Esophagus muscularis mucosa (tissue), 4 donors: ENCODE results near the gene CDH2. TPM values are rescaled to one million over a fixed set of nuclear protein-coding genes. Genes with fewer than 3 reads are reported as not detected.

Experiments used
- DNase-seq: peaks from one replicate; pipeline ENCODE4 v3.0.0-alpha.2; 2017; ENCODE audit errors: extremely low spot score
- H3K27ac ChIP-seq, 4 donors: fragments of 200-600 bp; sonication (generic); replicated peaks in 1 of 4; 1 replicate in 3 of 4; 2 replicates in 1 of 4; pipeline ENCODE4 v1.5.1; 2016 to 2019; ENCODE audit warnings: mild to moderate bottlenecking in 1 of 4
- H3K27me3 ChIP-seq, 4 donors: fragments of 200-600 bp; sonication (generic); one replicate each; pipeline versions ENCODE4 v1.5.1 to v1.6.0; 2016 to 2019
- H3K36me3 ChIP-seq, 4 donors: fragments of 200-600 bp; sonication (generic); one replicate each; pipeline ENCODE4 v1.5.1; 2016 to 2019
- H3K4me1 ChIP-seq, 4 donors: fragments of 200-600 bp; sonication (generic); one replicate each; pipeline ENCODE4 v1.5.1; 2016 to 2019
- H3K4me3 ChIP-seq, 4 donors: fragments of 200-600 bp; sonication (generic); 1 replicate in 2 of 4; 2 replicates in 2 of 4; pipeline ENCODE4 v1.5.1; 2016 to 2019; ENCODE audit warnings: mild to moderate bottlenecking in 4 of 4, moderate library complexity in 1 of 4
- H3K9me3 ChIP-seq, 4 donors: fragments of 200-600 bp; sonication (generic); 1 replicate in 3 of 4; 2 replicates in 1 of 4; pipeline ENCODE4 v1.5.1; 2016 to 2019
- EP300 ChIP-seq: sonication (generic); formaldehyde crosslinking; IDR thresholded peaks from one replicate; pipeline ENCODE4 v1.6.1; 2017; ENCODE audit warnings: antibody characterized with exemption
- POLR2A ChIP-seq: fragments of 450-650 bp; IDR thresholded peaks from one replicate; pipeline ENCODE4 v1.6.1; 2017; ENCODE audit warnings: antibody characterized with exemption, moderate library complexity, mild to moderate bottlenecking, low read depth
- POLR2AphosphoS5 ChIP-seq, 2 donors: sonication (generic); formaldehyde crosslinking; IDR thresholded peaks; one replicate each; pipeline ENCODE4 v1.6.1; 2017; ENCODE audit warnings: antibody characterized with exemption in 2 of 2
- WGBS: methylation state at CpG from one replicate; pipeline ENCODE4 v1.1.5; 2018; 5-methylcytosine and 5-hydroxymethylcytosine counted together
- intact Hi-C: fragments of 100-400 bp; cut with DNase I; formaldehyde crosslinking; loops from one replicate; pipeline ENCODE4 v1.15.1; 2023
- total RNA-seq, 4 donors: library from RNA; depleted of rRNA; stranded (reverse); fragments of >200 nt; gene quantifications; one replicate each; pipeline versions ENCODE4 v1.1.0 to v1.2.1, GENCODE V29; 2016
- TF ChIP-seq, protein P1 (sequence below), 3 experiments: fragments of 200-600 bp in 2 of 3; fragments of 450-650 bp in 1 of 3; sonication (generic) in 2 of 3; IDR thresholded peaks; one replicate each; pipeline ENCODE4 v1.5.1; 2017 to 2019; ENCODE audit warnings: antibody characterized with exemption in 3 of 3, mild to moderate bottlenecking in 2 of 3, moderate library complexity in 1 of 3

Gene CDH2
- total RNA-seq, 4 donors from 2014 or later, result 10.9 to 17.4 (median 13.6) TPM

DNA sequence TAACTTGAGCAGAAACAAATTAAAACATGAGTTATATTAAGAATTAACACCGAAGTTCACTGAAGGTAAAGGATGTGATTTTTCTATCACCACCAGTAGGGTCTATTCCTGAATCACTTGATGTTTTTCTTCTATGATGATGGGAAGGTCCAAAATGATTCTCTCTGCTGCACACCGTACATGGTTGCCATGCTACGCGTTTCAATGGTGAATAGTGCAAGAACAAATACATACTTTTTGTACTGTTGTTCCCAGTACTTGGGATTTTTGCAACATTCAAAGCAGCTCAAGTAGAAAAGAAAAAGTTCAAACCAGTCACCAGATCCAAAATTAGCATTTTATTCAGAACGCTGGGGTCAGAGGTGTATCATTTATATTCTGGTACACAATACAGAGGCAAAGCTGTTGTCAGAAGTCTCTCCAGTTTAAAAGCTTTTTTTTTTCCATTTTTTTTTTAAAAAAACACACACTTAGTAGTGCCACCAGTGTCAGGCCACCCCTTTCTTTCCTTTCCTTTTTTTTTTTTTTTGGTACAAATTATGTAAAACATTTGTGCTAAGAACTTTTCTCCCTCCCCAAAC, 226.2 kb downstream of the CDH2 start:
- intact Hi-C loops, result no loop called here
- Histone ChIP-seq H3K4me1 (no peaks in the 10 kb centered on the region), H3K27me3 (no peaks in the 10 kb centered on the region), H3K27ac (no peak overlapping the region), H3K4me3 (no peak overlapping the region), H3K36me3 (no peaks in the 10 kb centered on the region), H3K9me3 (no peaks in the 10 kb centered on the region)
- TF ChIP-seq POLR2A (no peak), EP300 (no peak), POLR2AphosphoS5 (IDR thresholded peaks at IDR 0.05) (no peak)
- TF ChIP-seq, protein P1, sequence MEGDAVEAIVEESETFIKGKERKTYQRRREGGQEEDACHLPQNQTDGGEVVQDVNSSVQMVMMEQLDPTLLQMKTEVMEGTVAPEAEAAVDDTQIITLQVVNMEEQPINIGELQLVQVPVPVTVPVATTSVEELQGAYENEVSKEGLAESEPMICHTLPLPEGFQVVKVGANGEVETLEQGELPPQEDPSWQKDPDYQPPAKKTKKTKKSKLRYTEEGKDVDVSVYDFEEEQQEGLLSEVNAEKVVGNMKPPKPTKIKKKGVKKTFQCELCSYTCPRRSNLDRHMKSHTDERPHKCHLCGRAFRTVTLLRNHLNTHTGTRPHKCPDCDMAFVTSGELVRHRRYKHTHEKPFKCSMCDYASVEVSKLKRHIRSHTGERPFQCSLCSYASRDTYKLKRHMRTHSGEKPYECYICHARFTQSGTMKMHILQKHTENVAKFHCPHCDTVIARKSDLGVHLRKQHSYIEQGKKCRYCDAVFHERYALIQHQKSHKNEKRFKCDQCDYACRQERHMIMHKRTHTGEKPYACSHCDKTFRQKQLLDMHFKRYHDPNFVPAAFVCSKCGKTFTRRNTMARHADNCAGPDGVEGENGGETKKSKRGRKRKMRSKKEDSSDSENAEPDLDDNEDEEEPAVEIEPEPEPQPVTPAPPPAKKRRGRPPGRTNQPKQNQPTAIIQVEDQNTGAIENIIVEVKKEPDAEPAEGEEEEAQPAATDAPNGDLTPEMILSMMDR (IDR thresholded peaks at IDR 0.05), result no peak
- no peak for DNase-seq
- WGBS, result 89% methylated on average over 5 of the region's 5 CpGs

DNA sequence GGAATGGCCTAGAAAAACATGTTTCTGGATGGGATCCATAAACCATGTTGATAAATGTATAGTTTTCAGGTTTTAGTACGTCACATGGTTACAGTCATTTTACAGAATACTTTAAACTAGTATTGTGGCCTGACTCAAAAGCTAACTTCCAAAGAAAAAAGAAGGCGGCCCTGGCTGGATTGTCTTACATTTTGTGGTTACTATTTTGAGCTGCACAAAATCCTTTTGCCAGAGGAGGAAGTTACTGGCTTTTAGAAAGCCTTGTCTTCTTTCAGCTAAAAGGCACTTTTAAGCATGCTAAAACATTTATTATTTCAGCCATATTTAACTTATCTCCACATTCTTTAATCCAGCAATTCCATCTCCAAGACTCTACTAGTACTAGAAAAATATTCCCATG, 227.9 kb downstream of the CDH2 start:
- Histone ChIP-seq H3K4me1 (no peaks in the 10 kb centered on the region), H3K27me3 (no peaks in the 10 kb centered on the region), H3K4me3 (no peak overlapping the region), H3K36me3 (no peaks in the 10 kb centered on the region), H3K27ac (no peak overlapping the region), H3K9me3 (no peaks in the 10 kb centered on the region)
- DNase-seq, result no peak
- intact Hi-C loops, result no loop called here
- TF ChIP-seq POLR2AphosphoS5 (IDR thresholded peaks at IDR 0.05) (no peak), EP300 (no peak), POLR2A (no peak)
- TF ChIP-seq, protein P1 (IDR thresholded peaks at IDR 0.05), result no peak
- WGBS, result 78% methylated on average over 2 of the region's 2 CpGs

DNA sequence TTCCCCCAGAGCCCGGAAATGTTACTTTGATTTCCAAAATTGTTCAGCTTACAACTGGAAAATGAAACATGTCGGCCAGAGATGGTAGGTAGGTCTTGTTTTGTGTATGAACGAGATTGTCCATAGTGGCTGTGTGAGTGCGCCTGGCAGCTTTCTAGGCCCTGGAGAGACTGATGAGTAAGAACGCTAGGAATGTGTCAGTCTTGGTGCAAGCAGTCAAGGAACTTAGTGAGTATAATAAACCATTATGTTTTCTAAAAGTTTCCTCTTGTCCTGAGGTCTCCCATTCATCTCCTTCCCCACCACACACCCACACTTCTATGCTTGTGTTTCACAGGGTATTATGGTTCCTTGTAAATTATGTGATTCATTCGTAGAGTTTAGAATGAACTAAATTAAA, 234.2 kb downstream of the CDH2 start:
- Histone ChIP-seq H3K27ac (no peak overlapping the region), H3K9me3 (no peaks in the 10 kb centered on the region), H3K27me3 (no peaks in the 10 kb centered on the region), H3K4me1 (no peaks in the 10 kb centered on the region), H3K36me3 (no peaks in the 10 kb centered on the region), H3K4me3 (no peak overlapping the region)
- intact Hi-C loops, result no loop called here
- no peak for DNase-seq
- WGBS, result 89% methylated on average over 6 of the region's 6 CpGs
- TF ChIP-seq EP300 (no peak), POLR2AphosphoS5 (IDR thresholded peaks at IDR 0.05) (no peak), POLR2A (no peak)
- TF ChIP-seq, protein P1 (IDR thresholded peaks at IDR 0.05), result no peak

DNA sequence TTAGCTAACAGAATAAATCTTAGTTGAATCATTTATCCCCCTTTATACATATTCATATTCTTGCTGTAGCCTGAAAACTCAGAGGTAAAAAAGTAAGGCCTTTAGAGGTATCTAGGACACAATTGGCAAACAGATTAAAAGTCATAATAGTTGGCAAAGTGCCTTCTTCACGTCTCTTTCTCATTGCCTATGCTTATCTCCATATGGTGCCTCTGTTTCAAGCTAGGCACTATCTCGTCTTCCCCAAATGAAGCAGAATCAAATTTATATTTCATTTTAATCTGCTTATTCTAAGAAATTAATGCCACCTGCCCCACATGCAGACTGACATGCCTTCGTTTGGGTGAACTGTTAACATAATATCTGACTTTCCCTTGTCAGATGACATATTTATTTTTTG, 245.4 kb downstream of the CDH2 start:
- H3K4me1 ChIP-seq, result no peaks in the 10 kb centered on the region
- WGBS, result 71% methylated on average over 3 of the region's 3 CpGs
- no peak overlapping the region for H3K27ac ChIP-seq
- no peaks in the 10 kb centered on the region for H3K27me3 ChIP-seq
- H3K4me3 ChIP-seq, result no peak overlapping the region
- DNase-seq, result no peak
- TF ChIP-seq POLR2AphosphoS5 (IDR thresholded peaks at IDR 0.05) (no peak), POLR2A (no peak), EP300 (no peak)
- TF ChIP-seq, protein P1 (IDR thresholded peaks at IDR 0.05), result no peak
- no peaks in the 10 kb centered on the region for H3K36me3 ChIP-seq
- H3K9me3 ChIP-seq, result no peaks in the 10 kb centered on the region
- intact Hi-C loops, result no loop called here

DNA sequence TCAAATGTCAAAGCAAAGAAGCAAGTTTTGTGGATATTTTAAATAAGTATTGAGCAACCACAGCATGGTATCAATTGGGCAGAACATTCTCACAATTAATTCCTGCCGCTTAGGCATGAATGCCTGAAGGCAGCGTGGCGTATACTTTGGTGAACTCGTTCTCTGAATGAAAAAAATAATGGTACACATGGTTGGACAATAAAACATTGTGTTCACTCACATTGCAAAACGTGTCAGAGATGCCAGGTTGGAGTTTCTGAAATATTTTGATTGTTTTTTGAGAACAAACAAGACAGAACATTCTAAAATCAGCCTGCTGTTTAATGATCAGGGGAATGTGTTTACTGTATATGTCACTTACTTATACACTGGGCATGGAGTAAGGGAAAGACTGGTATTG, 254.2 kb downstream of the CDH2 start:
- intact Hi-C loops, result no loop called here
- Histone ChIP-seq H3K36me3 (no peaks in the 10 kb centered on the region), H3K9me3 (no peaks in the 10 kb centered on the region), H3K27ac (no peak overlapping the region), H3K4me1 (no peaks in the 10 kb centered on the region), H3K4me3 (no peak overlapping the region), H3K27me3 (no peaks in the 10 kb centered on the region)
- no peak for DNase-seq
- TF ChIP-seq POLR2AphosphoS5 (IDR thresholded peaks at IDR 0.05), result no peak
- TF ChIP-seq EP300, result no peak
- no peak for TF ChIP-seq POLR2A
- TF ChIP-seq, protein P1 (IDR thresholded peaks at IDR 0.05), result no peak
- 85% methylated on average over 5 of the region's 5 CpGs for WGBS
